Measurements from ENCODE around the gene TBC1D30.
"Not testable (repeated sequence)": the region's sequence is repeated elsewhere in the genome, so short reads cannot be mapped to it uniquely, and the experiment has no call there.

GRCh38 chr12:64802180-64802775 is 22.2 kb upstream of the TBC1D30 start:
- TF ChIP-seq CTCF (IDR thresholded peaks at IDR 0.05; ENCODE audit: low read depth, low read length), result peak; percentile 70
- not testable (repeated sequence) for TF ChIP-seq EZH2phosphoT487 (IDR thresholded peaks at IDR 0.05; ENCODE audit: low read depth)

All from OCI-LY3 (cell line).